Psoas muscle (tissue), 8 donors: ENCODE data around the gene PDE4D. TPM values are rescaled to one million over a fixed set of nuclear protein-coding genes. Genes with fewer than 3 reads are reported as not detected.
A peak's percentile ranks its signal among the peaks of the same experiment; 100 is the strongest.

ENCODE experiments used
- ATAC-seq, 4 donors: fragments of 200-7000 bp; cut with Tn5 transposase; one replicate each; pipeline ENCODE4 v1.9.1; 2020; ENCODE audit warnings: moderate library complexity in 3 of 4, mild to moderate bottlenecking in 2 of 4
- DNase-seq, 2 donors: peaks; one replicate each; pipeline ENCODE4 v3.0.0-alpha.2; 2020
- H3K27ac ChIP-seq: fragments of 200-600 bp; one replicate; pipeline ENCODE4 v1.8.0; 2022
- H3K27me3 ChIP-seq, 3 donors: fragments of 200-600 bp in 1 of 3; one replicate each; pipeline versions ENCODE4 v1.6.1 to v1.8.0; 2013 to 2022; ENCODE audit warnings: low read length in 2 of 3, mild to moderate bottlenecking in 2 of 3, moderate library complexity in 1 of 3; ENCODE audit not compliant: insufficient read depth in 3 of 3
- H3K36me3 ChIP-seq, 2 donors: fragments of 200-600 bp in 1 of 2; one replicate each; pipeline versions ENCODE4 v1.6.1 to v1.8.0; 2013 to 2022; ENCODE audit warnings: low read depth in 1 of 2, mild to moderate bottlenecking in 1 of 2, moderate library complexity in 1 of 2; ENCODE audit not compliant: insufficient read depth in 1 of 2
- H3K4me1 ChIP-seq: fragments of 200-600 bp; one replicate; pipeline ENCODE4 v1.8.0; 2022
- H3K4me3 ChIP-seq: fragments of 200-600 bp; one replicate; pipeline ENCODE4 v1.8.0; 2022; ENCODE audit warnings: mild to moderate bottlenecking
- H3K9me3 ChIP-seq: fragments of 200-600 bp; one replicate; pipeline ENCODE4 v1.8.0; 2022
- WGBS, 3 donors: extraction: QIAGEN DNeasy Blood & Tissue Kit; methylation state at CpG; one replicate each; pipeline versions ENCODE4 v1.1.6 to v1.1.7; 2013; 5-methylcytosine and 5-hydroxymethylcytosine counted together
- intact Hi-C, 2 donors: fragments of 100-400 bp; cut with DNase I; formaldehyde crosslinking; loops; one replicate each; pipeline versions ENCODE4 v1.11.0 to v1.14.2; 2022
- polyA plus RNA-seq, 3 donors: library from polyadenylated mRNA; stranded (reverse); fragments of 200-250 nt; gene quantifications; one replicate each; pipeline ENCODE4 v1.2.3, GENCODE V29; 2013
- total RNA-seq, 4 donors: library from RNA; stranded (reverse); fragmentation: NEBNext Ultra II Directional in 2 of 4; extraction: Animal tissue kit (Norgen Biotek cat#: 25700) in 2 of 4; gene quantifications; one replicate each; pipeline versions ENCODE4 v1.2.1 to v1.2.4, GENCODE V29; 2021 to 2023
- TF ChIP-seq, protein P1 (sequence below): fragments of 200-600 bp; IDR thresholded peaks from one replicate; pipeline ENCODE4 v1.8.0; 2022; ENCODE audit warnings: antibody characterized with exemption
- donor health status: healthy with polysubstance abuse.
- donor health status: DM: no; HTN: no; CAD: no; lungs with moderate emphysema.
- donor health status: Bipolar disorder and iron deficiency.
- donor health status: healthy.
- donor health status: DM: yes; HTN: yes; CAD: no.
- donor health status: DM: no; HTN: no; CAD: no.
- donor health status: DM: no; HTN: no; CAD: no.
- donor health status: DM: yes; HTN: yes; CAD: no.

PDE4D gene
- total and polyA plus RNA-seq, 7 donors = 42.6 to 283 (median 88.7) TPM

DNA sequence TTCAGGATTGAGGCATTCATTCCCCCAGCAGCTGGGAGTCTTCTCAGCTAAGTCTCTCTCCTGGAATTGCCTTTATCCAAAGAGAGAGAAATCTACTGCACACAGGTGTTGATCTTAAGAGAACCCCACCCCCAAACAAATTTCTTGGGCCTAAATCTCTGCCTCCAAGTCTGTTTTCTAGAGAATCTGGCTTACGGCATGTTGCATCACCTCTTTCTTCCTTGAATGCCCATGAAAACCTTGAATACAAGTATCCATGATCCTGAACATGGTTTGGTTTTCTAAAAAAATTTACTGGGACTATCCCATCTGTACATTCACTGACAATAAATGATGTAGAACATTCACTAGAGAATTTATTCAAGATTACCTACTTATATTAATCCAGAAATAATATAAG is 401.6 kb downstream of the PDE4D start:
- 93 to 100% (median 97%) methylated on average over 1 of the region's 1 CpG for WGBS, 3 donors
- Histone ChIP-seq H3K27me3 (no peaks in the 10 kb centered on the region), H3K9me3 (no peaks in the 10 kb centered on the region), H3K4me1 (peaks cover 29% of the 10 kb centered on the region), H3K27ac (no peak overlapping the region), H3K36me3 (no peaks in the 10 kb centered on the region), H3K4me3 (no peak overlapping the region)
- TF ChIP-seq, protein P1, sequence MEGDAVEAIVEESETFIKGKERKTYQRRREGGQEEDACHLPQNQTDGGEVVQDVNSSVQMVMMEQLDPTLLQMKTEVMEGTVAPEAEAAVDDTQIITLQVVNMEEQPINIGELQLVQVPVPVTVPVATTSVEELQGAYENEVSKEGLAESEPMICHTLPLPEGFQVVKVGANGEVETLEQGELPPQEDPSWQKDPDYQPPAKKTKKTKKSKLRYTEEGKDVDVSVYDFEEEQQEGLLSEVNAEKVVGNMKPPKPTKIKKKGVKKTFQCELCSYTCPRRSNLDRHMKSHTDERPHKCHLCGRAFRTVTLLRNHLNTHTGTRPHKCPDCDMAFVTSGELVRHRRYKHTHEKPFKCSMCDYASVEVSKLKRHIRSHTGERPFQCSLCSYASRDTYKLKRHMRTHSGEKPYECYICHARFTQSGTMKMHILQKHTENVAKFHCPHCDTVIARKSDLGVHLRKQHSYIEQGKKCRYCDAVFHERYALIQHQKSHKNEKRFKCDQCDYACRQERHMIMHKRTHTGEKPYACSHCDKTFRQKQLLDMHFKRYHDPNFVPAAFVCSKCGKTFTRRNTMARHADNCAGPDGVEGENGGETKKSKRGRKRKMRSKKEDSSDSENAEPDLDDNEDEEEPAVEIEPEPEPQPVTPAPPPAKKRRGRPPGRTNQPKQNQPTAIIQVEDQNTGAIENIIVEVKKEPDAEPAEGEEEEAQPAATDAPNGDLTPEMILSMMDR = no peak
- ATAC-seq (no peak), DNase-seq (no peak)
- intact Hi-C loops = no loop called here

DNA sequence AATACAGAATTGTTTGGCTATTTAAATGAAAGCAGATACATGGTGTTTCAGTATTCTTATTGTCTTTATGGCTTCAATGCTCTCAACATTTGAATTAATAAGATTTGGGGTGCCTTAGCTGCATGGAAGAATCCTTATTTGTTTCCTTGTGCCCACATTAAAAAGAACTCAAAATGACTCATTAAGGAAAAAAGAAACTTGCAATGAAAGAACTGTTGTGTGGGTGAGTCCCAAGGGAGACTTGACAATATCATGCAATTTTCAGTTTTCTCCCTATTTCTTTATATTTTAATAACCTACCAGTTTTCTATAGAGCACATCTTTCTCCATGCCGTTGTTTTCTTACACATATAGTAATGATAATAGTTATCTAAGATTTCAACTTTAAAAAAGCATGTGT is 404.0 kb downstream of the PDE4D start:
- intact Hi-C loops = no loop called here
- TF ChIP-seq, protein P1 = no peak
- H3K27me3 ChIP-seq = no peaks in the 10 kb centered on the region
- ATAC-seq (no peak), DNase-seq (no peak)
- no peak overlapping the region for H3K27ac ChIP-seq
- no peaks in the 10 kb centered on the region for H3K36me3 ChIP-seq
- H3K4me1 ChIP-seq = peaks cover 32% of the 10 kb centered on the region
- no peaks in the 10 kb centered on the region for H3K9me3 ChIP-seq
- H3K4me3 ChIP-seq = no peak overlapping the region
- WGBS, 3 donors = 94 to 97% (median 94%) methylated on average over 1 of the region's 1 CpG

DNA sequence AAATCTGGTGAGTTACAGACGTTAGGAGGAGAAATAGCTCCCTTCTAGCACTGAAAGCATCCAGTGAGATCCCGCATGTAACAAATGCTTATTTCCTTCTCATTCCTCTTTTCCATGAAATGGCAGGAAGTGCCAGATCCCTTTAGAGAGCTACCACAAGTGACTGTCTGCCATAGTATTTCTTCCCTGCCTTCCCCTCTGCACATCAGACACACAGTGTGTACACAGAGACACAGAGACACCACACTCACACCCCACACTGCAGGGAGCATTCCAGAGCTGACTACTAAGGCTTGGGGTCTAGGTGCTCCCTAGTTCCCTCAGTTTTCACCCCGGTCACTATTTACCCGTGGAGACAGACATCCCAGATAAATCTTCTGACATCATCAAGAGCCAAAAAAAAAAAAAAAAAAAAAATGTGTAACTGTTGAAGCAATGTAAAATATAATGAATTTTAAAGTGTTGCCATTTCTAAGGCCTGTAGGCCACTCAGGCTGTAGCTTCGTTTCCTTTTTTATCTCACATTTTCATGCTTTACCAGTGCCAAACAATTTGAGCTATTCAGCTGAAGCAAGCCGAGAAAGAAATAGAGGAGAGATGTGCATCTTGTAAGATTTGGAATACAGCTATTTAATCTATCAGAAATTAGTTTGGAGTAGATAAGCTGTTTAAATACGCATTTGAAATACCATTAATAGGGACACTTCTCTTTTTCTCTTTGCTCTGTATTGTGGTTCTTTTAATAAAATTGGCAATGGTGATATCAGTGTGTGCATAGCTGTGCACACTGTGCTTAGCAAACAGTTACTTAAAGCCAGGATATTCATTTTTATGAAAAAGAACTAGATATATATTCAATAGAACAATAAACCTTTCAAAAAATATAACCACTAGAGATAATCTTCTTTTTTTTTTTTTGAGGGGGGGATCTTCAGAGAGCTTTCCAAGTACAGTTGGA is 405.5 kb downstream of the PDE4D start:
- peaks cover 39% of the 10 kb centered on the region for H3K4me1 ChIP-seq

DNA sequence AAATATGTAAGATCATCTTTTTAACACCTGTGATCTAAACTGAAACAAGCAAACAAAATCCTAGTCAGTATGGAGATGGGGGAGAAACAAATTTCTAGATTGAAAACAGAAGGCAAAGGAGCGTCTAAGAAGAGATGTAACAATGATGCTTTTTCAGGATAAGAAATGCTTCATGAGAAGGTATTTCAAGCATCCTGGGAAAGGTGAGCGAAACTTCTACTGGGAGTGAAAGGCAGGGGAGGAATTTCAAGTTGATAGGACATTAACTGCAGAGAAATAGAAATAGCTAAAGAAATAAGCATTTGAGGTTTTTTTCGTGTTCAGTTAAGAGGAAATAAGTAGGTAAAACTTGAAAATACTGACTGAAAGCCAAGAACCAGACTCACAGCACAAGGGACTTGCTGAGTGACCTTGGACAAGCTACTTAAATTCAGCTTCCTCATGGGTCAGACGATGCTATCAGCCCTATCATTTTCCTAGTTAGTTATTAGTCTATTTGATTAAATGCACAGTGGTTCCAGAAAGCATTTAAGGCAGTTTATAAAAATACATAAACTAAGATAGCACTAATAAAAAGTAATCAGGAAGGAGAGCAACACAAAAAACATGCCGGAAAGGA is 406.3 kb downstream of the PDE4D start:
- 73 to 83% (median 77%) methylated on average over 5 of the region's 5 CpGs for WGBS, 3 donors
- ATAC-seq (no peak), DNase-seq (no peak)
- no peaks in the 10 kb centered on the region for H3K9me3 ChIP-seq
- H3K36me3 ChIP-seq = no peaks in the 10 kb centered on the region
- peak overlapping the region; percentile 32 for H3K27ac ChIP-seq
- H3K27me3 ChIP-seq = no peaks in the 10 kb centered on the region
- TF ChIP-seq, protein P1 = no peak
- peaks cover 39% of the 10 kb centered on the region for H3K4me1 ChIP-seq
- intact Hi-C loops = no loop called here
- no peak overlapping the region for H3K4me3 ChIP-seq

More for the DNA sequence above, 405.5 kb downstream of the PDE4D start:
- peak overlapping the region; percentile 32 for H3K27ac ChIP-seq
- H3K36me3 ChIP-seq = no peaks in the 10 kb centered on the region
- TF ChIP-seq, protein P1 = no peak
- H3K9me3 ChIP-seq = no peaks in the 10 kb centered on the region
- peak in 3 of 4 donors; percentile 30 to 41 (median 36) for ATAC-seq
- H3K4me3 ChIP-seq = no peak overlapping the region
- no peak for DNase-seq
- 44 to 55% (median 45%) methylated on average over 7 of the region's 7 CpGs for WGBS, 3 donors
- intact Hi-C loops = no loop called here
- H3K27me3 ChIP-seq = no peaks in the 10 kb centered on the region
